HFFc6 (cell line): Measurements from ENCODE around the gene RUNX1. TPM values are rescaled to one million over a fixed set of nuclear protein-coding genes. Genes with fewer than 3 reads are reported as not detected.

Experiments
- DNase-seq: peaks from one replicate; pipeline ENCODE4 v3.0.0-alpha.2; 2018
- H3K27ac Mint-ChIP-seq: 2 replicates; pipeline ENCODE4 v1.8.0; 2020; ENCODE audit warnings: mild to moderate bottlenecking, mixed read lengths
- H3K27me3 Mint-ChIP-seq: 2 replicates; pipeline ENCODE4 v1.8.0; 2021; ENCODE audit warnings: mild to moderate bottlenecking, moderate library complexity, mixed read lengths; ENCODE audit not compliant: insufficient read depth
- H3K36me3 Mint-ChIP-seq: 2 replicates; pipeline ENCODE4 v1.8.0; 2021; ENCODE audit warnings: low read depth, mixed read lengths
- H3K4me1 Mint-ChIP-seq: 2 replicates; pipeline ENCODE4 v1.8.0; 2020; ENCODE audit warnings: low read depth, mixed read lengths
- H3K4me3 Mint-ChIP-seq: 2 replicates; pipeline ENCODE4 v1.8.0; 2020; ENCODE audit warnings: mild to moderate bottlenecking, moderate library complexity, mixed read lengths
- H3K9me3 Mint-ChIP-seq: 2 replicates; pipeline ENCODE4 v1.8.0; 2020; ENCODE audit warnings: mild to moderate bottlenecking, mixed read lengths
- CTCF ChIP-seq: fragments of 200-600 bp; sonication (generic); IDR thresholded peaks from 2 replicates; pipeline ENCODE4 v1.5.0; 2021; ENCODE audit warnings: antibody characterized with exemption, mild to moderate bottlenecking
- total RNA-seq, 6 experiments: library from RNA; stranded (reverse); fragmentation: NEBNext Ultra II Directional; extraction: Animal tissue kit (Norgen Biotek cat#: 25700); gene quantifications; 2 replicates in 1 of 6; 3 replicates in 5 of 6; pipeline ENCODE4 v1.2.3, GENCODE V29; 2021

Gene RUNX1
- total RNA-seq, 6 experiments from 2014 or later, result 57.4 to 78.9 (median 61.3) TPM

- no peaks in the 10 kb centered on the region for H3K9me3 Mint-ChIP-seq
- peaks cover 2% of the 10 kb centered on the region; the same call in 1 of the 2 replicates for H3K27me3 Mint-ChIP-seq
- no peak overlapping the region for H3K4me3 Mint-ChIP-seq
- no peak for TF ChIP-seq CTCF
- no peak for DNase-seq
- peaks cover 31% of the 10 kb centered on the region for H3K4me1 Mint-ChIP-seq
- no peak overlapping the region for H3K27ac Mint-ChIP-seq
- peaks cover 15% of the 10 kb centered on the region; the same call in 1 of the 2 replicates for H3K36me3 Mint-ChIP-seq
These were observed 14.5 kb upstream of the RUNX1 start for GRCh38 chr21:35063428-35064172.

DNA sequence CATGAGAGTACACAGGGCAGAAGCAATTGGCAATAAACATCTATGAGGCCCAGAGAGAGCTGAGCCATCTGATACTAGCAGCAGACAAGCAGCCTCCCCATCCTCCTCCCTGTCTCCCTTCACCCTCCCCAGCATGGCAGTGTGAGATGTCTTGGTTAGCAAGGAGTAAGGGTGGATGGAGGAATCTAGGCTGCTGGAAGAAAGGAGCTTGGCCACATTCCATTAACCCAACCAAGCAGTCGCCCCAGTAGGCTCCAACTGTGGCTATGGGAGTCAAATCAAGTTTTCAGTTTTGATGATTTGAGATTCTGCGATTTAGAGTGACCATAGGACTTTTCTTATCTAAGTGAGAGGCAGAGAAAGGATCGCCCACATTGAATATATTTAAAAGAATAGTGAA lies 12.9 kb upstream of the RUNX1 start:
- H3K4me1 Mint-ChIP-seq, result peaks cover 35% of the 10 kb centered on the region
- DNase-seq, result no peak
- no peak for TF ChIP-seq CTCF
- H3K36me3 Mint-ChIP-seq, result peaks cover 22% of the 10 kb centered on the region; the same call in 1 of the 2 replicates
- H3K27ac Mint-ChIP-seq, result no peak overlapping the region
- H3K4me3 Mint-ChIP-seq, result no peak overlapping the region
- H3K9me3 Mint-ChIP-seq, result no peaks in the 10 kb centered on the region
- H3K27me3 Mint-ChIP-seq, result peaks cover 2% of the 10 kb centered on the region

DNA sequence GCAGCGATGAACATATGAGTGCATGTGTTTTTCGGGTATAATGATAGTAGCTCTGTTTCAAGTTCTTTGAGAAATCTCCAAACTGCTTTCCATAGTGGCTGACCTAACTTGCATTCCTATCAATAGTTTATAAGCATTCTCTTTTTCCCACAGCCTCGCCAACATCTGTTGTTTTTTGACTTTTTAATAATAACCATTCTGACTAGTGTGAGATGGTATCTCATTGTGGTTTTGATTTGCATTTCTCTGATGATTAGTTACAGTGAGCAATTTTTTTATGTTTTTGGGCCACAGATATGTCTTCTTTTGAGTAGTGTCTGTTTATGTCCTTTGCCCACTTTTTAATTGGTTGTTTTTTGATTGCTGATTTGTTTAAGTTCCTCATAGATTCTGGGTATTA lies 10.6 kb upstream of the RUNX1 start:
- Mint-ChIP-seq H3K4me3 (no peak overlapping the region), H3K27me3 (no peaks in the 10 kb centered on the region; the same call in none of the 2 replicates), H3K27ac (no peak overlapping the region), H3K36me3 (peaks cover 22% of the 10 kb centered on the region; the same call in 1 of the 2 replicates), H3K9me3 (no peaks in the 10 kb centered on the region), H3K4me1 (peaks cover 35% of the 10 kb centered on the region)
- peak; percentile 67 for DNase-seq
- no peak for TF ChIP-seq CTCF

DNA sequence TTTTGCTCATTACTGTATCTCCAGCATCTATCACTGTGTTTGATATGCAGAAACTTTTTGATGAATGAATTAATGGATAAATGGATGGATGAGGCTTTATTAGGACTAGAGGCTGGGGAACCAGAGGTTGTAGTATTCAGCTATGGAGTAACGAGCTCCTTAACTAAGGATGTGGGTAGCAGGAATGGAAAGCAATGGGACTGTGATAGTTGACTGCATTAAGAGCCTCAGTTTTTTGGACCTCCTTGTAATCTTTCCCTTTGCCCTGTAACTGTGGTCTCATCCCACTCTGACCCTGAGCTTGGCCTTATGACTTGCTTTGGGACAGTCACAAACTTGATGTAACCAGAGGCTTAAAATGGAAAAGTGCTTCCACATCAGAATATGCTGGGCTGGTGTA lies 9.0 kb upstream of the RUNX1 start:
- no peak overlapping the region for H3K27ac Mint-ChIP-seq
- H3K36me3 Mint-ChIP-seq, result peaks cover 22% of the 10 kb centered on the region; the same call in 1 of the 2 replicates
- H3K9me3 Mint-ChIP-seq, result no peaks in the 10 kb centered on the region
- no peak overlapping the region for H3K4me3 Mint-ChIP-seq
- no peaks in the 10 kb centered on the region; the same call in none of the 2 replicates for H3K27me3 Mint-ChIP-seq
- TF ChIP-seq CTCF, result no peak
- H3K4me1 Mint-ChIP-seq, result peaks cover 27% of the 10 kb centered on the region
- DNase-seq, result no peak

DNA sequence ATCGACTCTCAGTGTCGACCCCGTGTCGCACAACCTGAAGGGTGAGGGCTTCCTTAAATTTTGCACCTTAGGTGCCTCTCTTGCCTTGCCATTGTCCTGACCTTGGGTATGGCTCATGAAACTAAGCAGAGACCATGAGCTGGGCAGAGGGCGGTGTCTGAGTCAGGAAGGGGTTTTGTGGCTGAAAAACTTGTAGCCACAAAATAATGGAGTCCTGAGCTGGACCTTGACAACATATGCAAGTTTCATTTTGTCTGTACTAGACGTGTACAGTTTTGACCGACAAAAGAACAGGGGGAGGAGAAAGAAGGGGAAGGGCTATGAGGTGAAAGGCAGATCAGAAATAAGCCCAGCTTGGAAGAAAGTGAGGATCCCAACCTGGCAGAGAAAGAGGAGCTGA lies 8.3 kb upstream of the RUNX1 start:
- Mint-ChIP-seq H3K36me3 (peaks cover 20% of the 10 kb centered on the region; the same call in 1 of the 2 replicates), H3K27me3 (no peaks in the 10 kb centered on the region; the same call in none of the 2 replicates), H3K4me1 (peaks cover 27% of the 10 kb centered on the region), H3K4me3 (no peak overlapping the region), H3K9me3 (no peaks in the 10 kb centered on the region), H3K27ac (no peak overlapping the region)
- no peak for TF ChIP-seq CTCF
- DNase-seq, result no peak
